Gastroesophageal sphincter (tissue), 3 donors: Measurements from ENCODE around the gene ZNF829.

Source experiments
- CTCF ChIP-seq, 4 experiments: fragments of 200-600 bp in 2 of 4; fragments of 450-650 bp in 2 of 4; sonication (generic) in 1 of 4; IDR thresholded peaks; one replicate each; pipeline ENCODE4 v1.5.1; 2017 to 2019; ENCODE audit warnings: antibody characterized with exemption in 4 of 4, mild to moderate bottlenecking in 2 of 4, moderate library complexity in 2 of 4
- EP300 ChIP-seq: sonication (generic); formaldehyde crosslinking; IDR thresholded peaks from one replicate; pipeline ENCODE4 v1.6.1; 2017; ENCODE audit warnings: antibody characterized with exemption, mild to moderate bottlenecking
- POLR2AphosphoS5 ChIP-seq: sonication (generic); formaldehyde crosslinking; IDR thresholded peaks from one replicate; pipeline ENCODE4 v1.6.1; 2017; ENCODE audit warnings: antibody characterized with exemption

GRCh38 chr19:36950335-36951119 lies 34.4 kb upstream of the ZNF829 start:
- TF ChIP-seq EP300, result no peak
- TF ChIP-seq CTCF (IDR thresholded peaks at IDR 0.05), result no peak
- TF ChIP-seq POLR2AphosphoS5, result no peak
